IMR-90 (cell line): Measurements from ENCODE around the gene C8A. TPM values are rescaled to one million over a fixed set of nuclear protein-coding genes. Genes with fewer than 3 reads are reported as not detected.

Experiments used
- ATAC-seq: fragments of 200-7000 bp; cut with Tn5 transposase; 2 replicates; pipeline ENCODE4 v1.9.1; 2020; ENCODE audit warnings: low read depth, mild to moderate bottlenecking, moderate library complexity
- BruUV-seq: library from RNA; stranded (reverse); fragments of 400-500 nt; replicated peaks from 2 replicates; lab custom pipeline; 2021; lab: Mats Ljungman, UMichigan
- CTCF ChIA-PET: fragments of 300-600 bp; formaldehyde crosslinking; extraction: SDS; loops from one replicate; lab custom pipeline; 2021; ENCODE audit warnings: antibody characterized with exemption; lab: Yijun Ruan, JAX
- POLR2A ChIA-PET: fragments of 300-600 bp; sonication (Branson Sonifier 250); formaldehyde crosslinking; loops from one replicate; lab custom pipeline; 2022; ENCODE audit warnings: antibody characterized with exemption; ENCODE audit not compliant: unreplicated experiment; lab: Charles Lee
- DNase-seq: peaks from one replicate; pipeline ENCODE4 v3.0.0; 2013
- H2AFZ ChIP-seq: replicated peaks from 2 replicates; pipeline ENCODE3; 2013; ENCODE audit warnings: low read length, mild to moderate bottlenecking; ENCODE audit not compliant: poor library complexity
- H2AK5ac ChIP-seq: 2 replicates; pipeline ENCODE4 v1.6.1; 2013; ENCODE audit warnings: low read depth, low read length, inconsistent platforms
- H2AK9ac ChIP-seq: replicated peaks from 2 replicates; pipeline ENCODE3; 2013; ENCODE audit warnings: mild to moderate bottlenecking, low read depth, low read length, moderate library complexity; ENCODE audit not compliant: poor library complexity
- H2BK120ac ChIP-seq: 2 replicates; pipeline ENCODE4 v1.6.1; 2013; ENCODE audit warnings: low read depth, low read length, inconsistent platforms
- H2BK15ac ChIP-seq: 3 replicates; pipeline ENCODE4 v1.6.1; 2013; ENCODE audit warnings: low read depth, low read length, inconsistent platforms
- H2BK20ac ChIP-seq: 2 replicates; pipeline ENCODE4 v1.6.1; 2013; ENCODE audit warnings: low read depth, mild to moderate bottlenecking, inconsistent platforms, low read length, moderate library complexity
- H2BK5ac ChIP-seq: 2 replicates; pipeline ENCODE4 v1.6.1; 2013; ENCODE audit warnings: mild to moderate bottlenecking, low read depth, low read length, inconsistent platforms; ENCODE audit not compliant: poor library complexity, severe bottlenecking
- H3K14ac ChIP-seq: replicated peaks from 2 replicates; pipeline ENCODE4 v1.6.1; 2013; ENCODE audit warnings: low read depth, low read length, inconsistent platforms
- H3K18ac ChIP-seq: 2 replicates; pipeline ENCODE4 v1.6.1; 2013; ENCODE audit warnings: low read depth, low read length, control low read depth
- H3K23ac ChIP-seq: 2 replicates; pipeline ENCODE4 v1.6.1; 2013; ENCODE audit warnings: low read depth, low read length, inconsistent platforms
- H3K27ac ChIP-seq: 2 replicates; pipeline ENCODE4 v1.5.1; 2013; ENCODE audit warnings: mild to moderate bottlenecking, control low read depth, low read length; ENCODE audit not compliant: insufficient read depth
- H3K27me3 ChIP-seq: 2 replicates; pipeline ENCODE4 v1.6.1; 2013; ENCODE audit warnings: low read length; ENCODE audit not compliant: control insufficient read depth, insufficient read depth
- H3K36me3 ChIP-seq: 2 replicates; pipeline ENCODE4 v1.6.1; 2013; ENCODE audit warnings: low read length, mixed read lengths; ENCODE audit not compliant: control insufficient read depth, insufficient read depth
- H3K4ac ChIP-seq: 2 replicates; pipeline ENCODE4 v1.6.1; 2013; ENCODE audit warnings: low read depth, low read length, inconsistent platforms
- H3K4me1 ChIP-seq: 2 replicates; pipeline ENCODE4 v1.6.1; 2013; ENCODE audit warnings: low read length, mixed read lengths; ENCODE audit not compliant: control insufficient read depth, insufficient read depth
- H3K4me2 ChIP-seq: 2 replicates; pipeline ENCODE4 v1.6.1; 2013; ENCODE audit warnings: low read depth, mild to moderate bottlenecking, control low read depth, low read length, moderate library complexity
- H3K4me3 ChIP-seq: 2 replicates; pipeline ENCODE4 v1.5.1; 2013; ENCODE audit warnings: low read depth, mild to moderate bottlenecking, control low read depth, low read length, moderate library complexity; ENCODE audit not compliant: insufficient read depth
- H3K56ac ChIP-seq: 2 replicates; pipeline ENCODE4 v1.6.1; 2013; ENCODE audit warnings: low read length, inconsistent platforms; ENCODE audit not compliant: insufficient read depth; ENCODE audit errors: extremely low read depth
- H3K79me1 ChIP-seq, 2 experiments: 2 replicates each; pipeline ENCODE4 v1.6.1; 2013; ENCODE audit warnings: low read length in 2 of 2, inconsistent platforms in 1 of 2, low read depth in 1 of 2
- H3K9ac ChIP-seq: 2 replicates; pipeline ENCODE4 v1.6.1; 2013; ENCODE audit warnings: low read depth, low read length, control low read depth
- H3K9me1 ChIP-seq: 2 replicates; pipeline ENCODE4 v1.6.1; 2013; ENCODE audit warnings: low read length, inconsistent platforms; ENCODE audit not compliant: insufficient read depth
- H3K9me3 ChIP-seq: 2 replicates; pipeline ENCODE4 v1.6.1; 2013; ENCODE audit warnings: low read length; ENCODE audit not compliant: control insufficient read depth, insufficient read depth
- H4K20me1 ChIP-seq: 2 replicates; pipeline ENCODE4 v1.6.1; 2013; ENCODE audit warnings: low read length, inconsistent platforms; ENCODE audit not compliant: insufficient read depth
- H4K5ac ChIP-seq: 2 replicates; pipeline ENCODE4 v1.6.1; 2013; ENCODE audit warnings: mild to moderate bottlenecking, low read depth, low read length, control low read depth
- H4K8ac ChIP-seq, 2 experiments: 2 replicates each; pipeline ENCODE4 v1.6.1; 2013; ENCODE audit warnings: low read depth in 2 of 2, low read length in 2 of 2, control low read depth in 1 of 2, inconsistent platforms in 1 of 2
- H4K91ac ChIP-seq: 2 replicates; pipeline ENCODE4 v1.6.1; 2013; ENCODE audit warnings: low read depth, low read length, inconsistent platforms; ENCODE audit not compliant: insufficient read depth
- BHLHE40 ChIP-seq: fragments of 150-350 bp; IDR thresholded peaks from 2 replicates; pipeline ENCODE4 v1.6.1; 2016; ENCODE audit warnings: mild to moderate bottlenecking, low read depth, low read length
- CHD1 ChIP-seq: IDR thresholded peaks from 2 replicates; pipeline ENCODE4 v1.6.1; 2012; ENCODE audit warnings: low read depth, low read length, improper control_type of control experiment
- CTCF ChIP-seq: conservative IDR thresholded peaks from 2 replicates; pipeline ENCODE4 v1.5.1; 2012; ENCODE audit warnings: mild to moderate bottlenecking, low read depth, low read length, improper control_type of control experiment
- MAZ ChIP-seq: IDR thresholded peaks from 2 replicates; pipeline ENCODE4 v1.6.1; 2012; ENCODE audit warnings: low read depth, mild to moderate bottlenecking, low read length, improper control_type of control experiment, moderate library complexity, borderline replicate concordance
- MXI1 ChIP-seq: IDR thresholded peaks from 2 replicates; pipeline ENCODE4 v1.6.1; 2012; ENCODE audit warnings: low read depth, mild to moderate bottlenecking, low read length, moderate library complexity, borderline replicate concordance
- NFE2L2 ChIP-seq: fragments of 150-350 bp; IDR thresholded peaks from 2 replicates; pipeline ENCODE4 v1.6.1; 2016; ENCODE audit warnings: low read depth, mild to moderate bottlenecking, low read length
- RAD21 ChIP-seq: IDR thresholded peaks from 2 replicates; pipeline ENCODE4 v1.6.1; 2012; ENCODE audit warnings: low read length, improper control_type of control experiment
- RCOR1 ChIP-seq: IDR thresholded peaks from 2 replicates; pipeline ENCODE4 v1.6.1; 2012; ENCODE audit warnings: mild to moderate bottlenecking, low read length, improper control_type of control experiment; ENCODE audit not compliant: insufficient replicate concordance
- RFX5 ChIP-seq: IDR thresholded peaks from 2 replicates; pipeline ENCODE4 v1.8.0; 2012; ENCODE audit warnings: low read depth, mild to moderate bottlenecking, low read length, moderate library complexity
- WGBS, 2 experiments: methylation state at CpG; one replicate each; pipeline versions ENCODE4 v1.1.5 to v1.1.7; 2013; ENCODE audit warnings: missing lambda C conversion rate in 2 of 2; ENCODE audit not compliant: insufficient read length in 1 of 2; ENCODE audit errors: extremely low coverage in 2 of 2; 5-methylcytosine and 5-hydroxymethylcytosine counted together
- dilution Hi-C: fragments of 300-500 bp; cut with HindIII; formaldehyde crosslinking; loops from one replicate; pipeline ENCODE4 v1.14.3; 2018; ENCODE audit warnings: low sequenced_read_pairs; ENCODE audit not compliant: unreplicated experiment
- in situ Hi-C: fragments of 300-500 bp; cut with MboI; formaldehyde crosslinking; loops from 3 replicates; pipeline ENCODE4 v1.14.3; 2019; ENCODE audit warnings: low sequenced_read_pairs, inconsistent platforms, mixed read lengths
- intact Hi-C: fragments of 100-400 bp; cut with micrococcal nuclease; formaldehyde crosslinking; loops from 2 replicates; pipeline ENCODE4 v1.10.0; 2022
- polyA plus RNA-seq, 3 experiments: library from polyadenylated mRNA; depleted of rRNA; stranded (reverse); fragments of >200 nt; gene quantifications; 2 replicates each; pipeline ENCODE4 v1.2.3, GENCODE V29; 2012; ENCODE audit warnings: low replicate concordance in 1 of 3
- total RNA-seq: library from RNA; depleted of rRNA; stranded (reverse); fragments of >200 nt; gene quantifications from 2 replicates; pipeline ENCODE4 v1.2.3, GENCODE V29; 2012
- TF ChIP-seq, protein P1 (sequence below): fragments of 150-350 bp; IDR thresholded peaks from 2 replicates; pipeline ENCODE4 v1.6.1; 2017; ENCODE audit warnings: mild to moderate bottlenecking, antibody characterized with exemption, low read length, low read depth
- TF ChIP-seq, protein P2 (sequence below): fragments of 150-350 bp; IDR thresholded peaks from 2 replicates; pipeline ENCODE4 v1.6.1; 2016; ENCODE audit warnings: low read depth, mild to moderate bottlenecking, low read length, moderate library complexity, borderline replicate concordance

C8A gene
- total and polyA plus RNA-seq, 2 of the 4 experiments (the other 2 are of a cell fraction), result not detected

DNA sequence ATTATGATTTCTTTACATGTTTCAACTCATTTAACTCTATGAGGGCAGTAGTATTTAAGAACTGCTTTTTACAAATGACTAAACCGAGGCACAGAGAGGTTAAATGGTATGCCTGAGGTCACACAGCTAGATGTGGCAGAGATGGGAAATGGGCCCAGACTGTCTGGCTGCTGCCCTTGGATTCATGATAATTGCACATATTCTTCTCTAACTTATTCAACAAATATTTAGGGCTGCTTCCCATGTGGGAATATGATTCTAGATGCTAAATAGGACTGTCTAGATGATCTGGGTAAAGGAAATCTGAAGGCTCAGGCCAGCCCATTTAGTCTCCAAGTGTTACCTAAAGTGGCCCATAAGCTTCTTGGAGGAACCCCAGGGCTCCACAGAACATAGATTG, 26.2 kb downstream of the C8A start:
- ChIA-PET POLR2A (no interaction called here), CTCF (interaction anchor here (0.6 kb wide), 1 partner anchor 136 kb away, joined by 3 read pairs; no protein-coding TSS in a partner anchor)
- Histone ChIP-seq H3K79me1 (no peaks in the 10 kb centered on the region), H3K9me3 (no peaks in the 10 kb centered on the region), H3K56ac (no peak overlapping the region), H2AFZ (no peak overlapping the region), H4K8ac (no peak overlapping the region), H2BK20ac (no peak overlapping the region), H3K9ac (no peak overlapping the region), H4K91ac (no peak overlapping the region), H3K14ac (no peak overlapping the region), H3K18ac (no peak overlapping the region), H3K4me1 (peaks cover 3% of the 10 kb centered on the region; the same call in 1 of the 2 replicates), H4K5ac (no peak overlapping the region), H3K23ac (no peak overlapping the region), H2BK120ac (no peak overlapping the region), H3K9me1 (no peaks in the 10 kb centered on the region), H3K27me3 (no peaks in the 10 kb centered on the region), H3K4me2 (no peak overlapping the region), H3K4ac (no peak overlapping the region), H3K27ac (no peak overlapping the region), H2AK5ac (no peak overlapping the region), H3K36me3 (no peaks in the 10 kb centered on the region), H4K20me1 (no peaks in the 10 kb centered on the region), H3K4me3 (no peak overlapping the region), H2BK5ac (no peak overlapping the region), H2AK9ac (no peak overlapping the region), H2BK15ac (no peak overlapping the region)
- no peak for ATAC-seq
- intact Hi-C loops (no loop called here), dilution Hi-C loops (no loop called here), in situ Hi-C loops (no loop called here)
- WGBS, 2 experiments, result no CpG with 5 or more reads among the region's 1 CpG
- BruUV-seq, result no TSS peak
- TF ChIP-seq BHLHE40, result no peak
- TF ChIP-seq, protein P1, sequence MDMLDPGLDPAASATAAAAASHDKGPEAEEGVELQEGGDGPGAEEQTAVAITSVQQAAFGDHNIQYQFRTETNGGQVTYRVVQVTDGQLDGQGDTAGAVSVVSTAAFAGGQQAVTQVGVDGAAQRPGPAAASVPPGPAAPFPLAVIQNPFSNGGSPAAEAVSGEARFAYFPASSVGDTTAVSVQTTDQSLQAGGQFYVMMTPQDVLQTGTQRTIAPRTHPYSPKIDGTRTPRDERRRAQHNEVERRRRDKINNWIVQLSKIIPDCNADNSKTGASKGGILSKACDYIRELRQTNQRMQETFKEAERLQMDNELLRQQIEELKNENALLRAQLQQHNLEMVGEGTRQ, result no peak
- no peak for TF ChIP-seq MXI1
- no peak for TF ChIP-seq RAD21
- TF ChIP-seq NFE2L2, result no peak
- no peak for TF ChIP-seq CTCF
- TF ChIP-seq MAZ, result no peak
- no peak for TF ChIP-seq RCOR1
- no peak for TF ChIP-seq CHD1
- TF ChIP-seq, protein P2, sequence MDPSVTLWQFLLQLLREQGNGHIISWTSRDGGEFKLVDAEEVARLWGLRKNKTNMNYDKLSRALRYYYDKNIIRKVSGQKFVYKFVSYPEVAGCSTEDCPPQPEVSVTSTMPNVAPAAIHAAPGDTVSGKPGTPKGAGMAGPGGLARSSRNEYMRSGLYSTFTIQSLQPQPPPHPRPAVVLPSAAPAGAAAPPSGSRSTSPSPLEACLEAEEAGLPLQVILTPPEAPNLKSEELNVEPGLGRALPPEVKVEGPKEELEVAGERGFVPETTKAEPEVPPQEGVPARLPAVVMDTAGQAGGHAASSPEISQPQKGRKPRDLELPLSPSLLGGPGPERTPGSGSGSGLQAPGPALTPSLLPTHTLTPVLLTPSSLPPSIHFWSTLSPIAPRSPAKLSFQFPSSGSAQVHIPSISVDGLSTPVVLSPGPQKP, result no peak
- TF ChIP-seq RFX5, result no peak
- DNase-seq, result no peak
